SK-N-SH (cell line): Measurements from ENCODE around the gene LRRC75A. TPM values are rescaled to one million over a fixed set of nuclear protein-coding genes. Genes with fewer than 3 reads are reported as not detected.

Source experiments
- CTCF ChIA-PET: fragments of 300-600, 350-600 bp; formaldehyde crosslinking; extraction: SDS; loops from one replicate; lab custom pipeline; 2021; lab: Yijun Ruan, JAX
- POLR2A ChIA-PET: fragments of 350-600 bp; sonication (Branson Sonifier 250); formaldehyde crosslinking; extraction: SDS; loops from one replicate; lab custom pipeline; 2020; ENCODE audit warnings: antibody characterized with exemption, inconsistent platforms; lab: Yijun Ruan, JAX
- DNase-seq: peaks from one replicate; pipeline ENCODE4 v3.0.0; 2012
- H2AFZ ChIP-seq: fragments of 200-600 bp; sonication (generic); 2 replicates; pipeline ENCODE4 v1.8.1; 2016; ENCODE audit warnings: antibody characterized with exemption, mild to moderate bottlenecking, low read depth
- H3F3A ChIP-seq: fragments of 200-600 bp; sonication (generic); replicated peaks from 2 replicates; pipeline ENCODE3; 2016; ENCODE audit warnings: antibody characterized with exemption, mild to moderate bottlenecking; ENCODE audit not compliant: insufficient read depth
- H3K27ac ChIP-seq, 2 experiments: fragments of 200-500 bp in 1 of 2; fragments of 200-600 bp in 1 of 2; sonication (Bioruptor generic) in 1 of 2; sonication (generic), shearing (Covaris generic) in 1 of 2; 2 replicates each; pipeline versions ENCODE4 v1.5.1 to v1.6.1; 2014 to 2016; ENCODE audit warnings: low read depth in 2 of 2, inconsistent platforms in 1 of 2, low read length in 1 of 2, mild to moderate bottlenecking in 1 of 2, mixed read lengths in 1 of 2
- H3K27me3 ChIP-seq: fragments of 200-600 bp; sonication (generic), shearing (Covaris generic); 2 replicates; pipeline ENCODE4 v1.6.1; 2016; ENCODE audit warnings: mixed run types; ENCODE audit not compliant: insufficient read depth
- H3K36me3 ChIP-seq, 2 experiments: fragments of 200-500 bp in 1 of 2; fragments of 200-600 bp in 1 of 2; sonication (Bioruptor generic) in 1 of 2; sonication (generic) in 1 of 2; replicated peaks in 1 of 2; 2 replicates each; pipeline versions ENCODE3 to v1.5.1; 2014 to 2016; ENCODE audit warnings: low read length in 1 of 2, mild to moderate bottlenecking in 1 of 2; ENCODE audit not compliant: insufficient read depth in 2 of 2, control insufficient read depth in 1 of 2
- H3K4me1 ChIP-seq, 2 experiments: fragments of 200-500 bp in 1 of 2; fragments of 200-600 bp in 1 of 2; sonication (Bioruptor generic) in 1 of 2; sonication (generic), shearing (Covaris generic) in 1 of 2; 2 replicates each; pipeline versions ENCODE4 v1.5.1 to v1.6.1; 2014 to 2016; ENCODE audit warnings: low read depth in 1 of 2, low read length in 1 of 2, mixed run types in 1 of 2; ENCODE audit not compliant: insufficient read depth in 2 of 2, control insufficient read depth in 1 of 2
- H3K4me2 ChIP-seq: fragments of 200-600 bp; sonication (generic), shearing (Covaris generic); 2 replicates; pipeline ENCODE4 v1.6.1; 2017; ENCODE audit warnings: mixed run types
- H3K4me3 ChIP-seq, 2 experiments: fragments of 200-500 bp in 1 of 2; fragments of 200-600 bp in 1 of 2; sonication (Bioruptor generic) in 1 of 2; sonication (generic), shearing (Covaris generic) in 1 of 2; 2 replicates each; pipeline versions ENCODE4 v1.5.1 to v1.8.1; 2014 to 2016; ENCODE audit warnings: low read depth in 2 of 2, inconsistent platforms in 1 of 2, low read length in 1 of 2, mild to moderate bottlenecking in 1 of 2, mixed read lengths in 1 of 2, moderate library complexity in 1 of 2
- H3K79me2 ChIP-seq: fragments of 200-600 bp; sonication (generic); 2 replicates; pipeline ENCODE4 v1.8.1; 2017; ENCODE audit warnings: mild to moderate bottlenecking; ENCODE audit not compliant: insufficient read depth
- H3K9ac ChIP-seq: fragments of 200-600 bp; sonication (generic); 2 replicates; pipeline ENCODE4 v1.6.1; 2017; ENCODE audit warnings: mixed run types
- H3K9me2 ChIP-seq: fragments of 200-600 bp; sonication (generic); 2 replicates; pipeline ENCODE4 v1.6.1; 2017; ENCODE audit warnings: mixed run types
- H3K9me3 ChIP-seq: fragments of 200-600 bp; sonication (generic); 2 replicates; pipeline ENCODE4 v1.6.1; 2017; ENCODE audit warnings: mixed run types, mild to moderate bottlenecking, moderate library complexity
- H4K20me1 ChIP-seq: fragments of 200-600 bp; sonication (generic); 2 replicates; pipeline ENCODE4 v1.6.1; 2017; ENCODE audit warnings: mild to moderate bottlenecking, mixed run types; ENCODE audit not compliant: insufficient read depth
- EZH2phosphoT487 ChIP-seq: fragments of 200-600 bp; sonication (generic); IDR thresholded peaks from 2 replicates; pipeline ENCODE4 v1.6.1; 2017; ENCODE audit warnings: low read depth, mixed run types, mild to moderate bottlenecking, antibody characterized with exemption, moderate library complexity, borderline replicate concordance
- GABPA ChIP-seq: IDR thresholded peaks from 2 replicates; pipeline ENCODE4 v1.4.0; 2012; ENCODE audit warnings: low read depth, mild to moderate bottlenecking
- GATA2 ChIP-seq: sonication (generic); formaldehyde crosslinking; IDR thresholded peaks from 2 replicates; pipeline ENCODE4 v1.5.0; 2020; ENCODE audit warnings: mild to moderate bottlenecking, missing genetic modification reagents
- RFX5 ChIP-seq: IDR thresholded peaks from 2 replicates; pipeline ENCODE4 v1.6.1; 2012; ENCODE audit warnings: mild to moderate bottlenecking, improper control_type of control experiment, low read length
- SIN3A ChIP-seq: IDR thresholded peaks from 2 replicates; pipeline ENCODE4 v1.6.1; 2012; ENCODE audit warnings: low read depth, mild to moderate bottlenecking, low read length, moderate library complexity, borderline replicate concordance
- SMC3 ChIP-seq: IDR thresholded peaks from 2 replicates; pipeline ENCODE4 v1.6.1; 2012; ENCODE audit warnings: low read depth, low read length, improper control_type of control experiment
- WGBS: methylation state at CpG from one replicate; pipeline ENCODE4 v1.1.6; 2017; ENCODE audit warnings: low lambda C conversion rate; 5-methylcytosine and 5-hydroxymethylcytosine counted together
- polyA plus RNA-seq, 3 experiments: library from polyadenylated mRNA; depleted of rRNA; stranded (reverse); fragments of >200 nt; gene quantifications; 2 replicates each; pipeline ENCODE4 v1.2.3, GENCODE V29; 2012
- TF ChIP-seq, protein P1 (sequence below): IDR thresholded peaks from 2 replicates; pipeline ENCODE4 v1.4.0; 2012; ENCODE audit warnings: low read depth, borderline replicate concordance
- TF ChIP-seq, protein P2 (sequence below): fragments of 150-350 bp; IDR thresholded peaks from 2 replicates; pipeline ENCODE4 v1.6.1; 2016; ENCODE audit warnings: mild to moderate bottlenecking, low read depth, low read length

The LRRC75A gene
- polyA plus RNA-seq, 1 of the 3 experiments (the other 2 are of a cell fraction), result 1.2 TPM

DNA sequence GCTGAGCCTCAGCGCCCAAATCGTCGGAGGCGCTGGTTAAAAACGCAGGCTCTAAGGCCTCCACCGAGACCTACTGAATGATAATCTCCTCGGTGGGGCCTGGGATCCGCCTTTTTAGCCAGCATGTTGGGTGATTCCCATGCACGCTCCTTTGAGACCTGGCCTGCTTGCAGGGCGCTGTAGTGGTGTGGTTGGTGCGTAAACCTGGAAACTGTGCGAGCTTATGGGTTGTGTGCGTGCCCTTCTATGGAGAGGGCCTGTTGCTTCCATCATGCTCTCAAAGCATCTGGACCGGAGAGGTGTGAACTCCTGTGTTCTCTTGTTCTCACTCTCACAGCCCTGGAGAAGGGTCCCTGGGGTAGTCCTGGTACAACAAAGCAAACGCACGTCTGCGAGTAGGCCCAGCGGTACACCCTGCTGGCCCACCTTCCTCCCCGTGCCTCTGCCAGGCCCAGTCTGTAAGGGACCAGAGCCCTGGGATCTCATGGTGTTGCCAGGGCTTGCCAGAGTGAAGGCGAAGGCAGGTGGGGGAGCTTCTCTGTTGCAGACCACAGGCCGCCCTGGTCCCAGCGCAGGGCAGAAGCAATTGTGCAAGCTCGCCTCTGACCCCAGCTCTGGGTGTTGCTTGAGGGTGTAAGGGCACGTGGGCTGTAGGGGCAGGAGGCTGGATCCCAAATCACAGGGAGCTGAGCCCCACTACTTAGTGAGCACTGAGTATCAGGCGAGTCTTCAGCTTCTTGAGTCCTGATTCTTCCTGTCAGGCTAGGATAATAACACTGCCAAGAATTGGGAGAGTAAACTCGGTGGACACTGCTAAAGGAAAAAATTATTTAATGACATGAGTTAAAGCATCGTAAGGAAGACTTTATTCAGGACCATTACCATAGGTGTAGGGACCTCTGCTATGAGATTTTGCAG lies 879 bp upstream of the LRRC75A start:
- DNase-seq, result no peak
- Histone ChIP-seq H3K9me3 (no peaks in the 10 kb centered on the region), H3K9me2 (no peaks in the 10 kb centered on the region), H3K4me2 (peak overlapping the region; percentile 81; the same call in 1 of the 2 replicates), H3K27me3 (peaks cover 21% of the 10 kb centered on the region; the same call in 1 of the 2 replicates), H3K27ac (no peak overlapping the region), H3K9ac (no peak overlapping the region), H2AFZ (peak overlapping the region; percentile 93; the same call in 1 of the 2 replicates), H3K4me1 (peaks cover 0 to 17% of the 10 kb centered on the region in 2 experiments; a peak in 1 of 4 replicates), H4K20me1 (no peaks in the 10 kb centered on the region), H3K4me3 (peak overlapping the region; percentile 50 to 59; a peak in 3 of 4 replicates), H3K36me3 (no peaks in the 10 kb centered on the region), H3K79me2 (no peaks in the 10 kb centered on the region), H3F3A (no peaks in the 10 kb centered on the region)
- no peak for TF ChIP-seq SIN3A
- TF ChIP-seq GABPA, result no peak
- no peak for TF ChIP-seq GATA2 (CRISPR knock-in tag)
- no peak for TF ChIP-seq SMC3
- TF ChIP-seq, protein P1, sequence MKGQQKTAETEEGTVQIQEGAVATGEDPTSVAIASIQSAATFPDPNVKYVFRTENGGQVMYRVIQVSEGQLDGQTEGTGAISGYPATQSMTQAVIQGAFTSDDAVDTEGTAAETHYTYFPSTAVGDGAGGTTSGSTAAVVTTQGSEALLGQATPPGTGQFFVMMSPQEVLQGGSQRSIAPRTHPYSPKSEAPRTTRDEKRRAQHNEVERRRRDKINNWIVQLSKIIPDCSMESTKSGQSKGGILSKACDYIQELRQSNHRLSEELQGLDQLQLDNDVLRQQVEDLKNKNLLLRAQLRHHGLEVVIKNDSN, result no peak
- TF ChIP-seq, protein P2, sequence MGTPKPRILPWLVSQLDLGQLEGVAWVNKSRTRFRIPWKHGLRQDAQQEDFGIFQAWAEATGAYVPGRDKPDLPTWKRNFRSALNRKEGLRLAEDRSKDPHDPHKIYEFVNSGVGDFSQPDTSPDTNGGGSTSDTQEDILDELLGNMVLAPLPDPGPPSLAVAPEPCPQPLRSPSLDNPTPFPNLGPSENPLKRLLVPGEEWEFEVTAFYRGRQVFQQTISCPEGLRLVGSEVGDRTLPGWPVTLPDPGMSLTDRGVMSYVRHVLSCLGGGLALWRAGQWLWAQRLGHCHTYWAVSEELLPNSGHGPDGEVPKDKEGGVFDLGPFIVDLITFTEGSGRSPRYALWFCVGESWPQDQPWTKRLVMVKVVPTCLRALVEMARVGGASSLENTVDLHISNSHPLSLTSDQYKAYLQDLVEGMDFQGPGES, result no peak
- TF ChIP-seq EZH2phosphoT487, result no peak
- CTCF ChIA-PET, result interaction anchor here (0.6 to 4.7 kb wide), 10 partner anchors 17 to 1169 kb away, joined by 3 to 23 read pairs (median 4); no protein-coding TSS in a partner anchor
- WGBS, result 89% methylated on average over 21 of the region's 27 CpGs
- POLR2A ChIA-PET, result interaction anchor here (1.6 kb wide), 1 partner anchor 55 kb away, joined by 3 read pairs; no protein-coding TSS in a partner anchor

DNA sequence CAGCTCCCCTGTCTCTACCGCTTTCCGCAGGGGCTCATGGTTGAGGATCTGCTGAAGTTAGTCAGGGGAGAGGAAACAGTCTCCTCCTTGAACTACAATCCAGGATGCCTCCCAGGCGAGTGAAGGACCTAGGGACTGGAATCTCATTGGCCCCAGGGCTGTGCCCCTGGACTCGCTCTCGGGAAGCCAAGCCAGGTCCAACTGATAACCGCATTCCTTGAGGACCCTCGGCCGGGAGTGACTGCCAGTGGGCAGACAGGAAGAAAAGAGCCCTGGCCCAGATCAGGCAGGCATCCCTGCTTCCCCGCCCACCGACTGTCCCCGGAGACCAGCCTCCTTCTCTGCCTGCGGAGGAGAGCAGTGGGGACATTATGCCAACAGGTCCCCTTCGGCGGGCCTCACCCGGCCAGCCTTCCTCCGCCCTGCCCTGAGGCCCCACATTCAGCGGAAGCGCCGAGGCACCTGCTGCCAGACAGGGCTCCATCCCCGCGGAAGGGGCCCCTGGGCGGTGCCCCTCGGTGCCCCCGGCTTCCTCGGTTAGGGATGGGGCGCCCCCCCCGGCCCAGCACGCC lies 776 bp downstream of the LRRC75A start:
- H3K27me3 ChIP-seq, result peaks cover 20% of the 10 kb centered on the region; the same call in 1 of the 2 replicates
- ChIA-PET CTCF (interaction anchor here (4.7 kb wide), 1 partner anchor 38 kb away, joined by 23 read pairs; no protein-coding TSS in a partner anchor), POLR2A (no interaction called here)
- H3K4me3 ChIP-seq, result peak overlapping the region; percentile 58 to 64
- H3K79me2 ChIP-seq, result no peaks in the 10 kb centered on the region
- peak; percentile 54 for DNase-seq
- 0 out of 2 replicates have a peak overlapping the region, but pooled peaks have one; percentile 63 for H2AFZ ChIP-seq
- TF ChIP-seq RFX5, result no peak
- no peaks in the 10 kb centered on the region for H3K9me2 ChIP-seq
- peaks cover 9 to 32% of the 10 kb centered on the region in 2 experiments; a peak in 2 of 4 replicates for H3K4me1 ChIP-seq
- H3K4me2 ChIP-seq, result peak overlapping the region; percentile 79
- no peaks in the 10 kb centered on the region for H3F3A ChIP-seq
- H3K9ac ChIP-seq, result no peak overlapping the region
- WGBS, result no CpG with 5 or more reads among the region's 28 CpGs
- no peaks in the 10 kb centered on the region for H4K20me1 ChIP-seq
- no peaks in the 10 kb centered on the region for H3K36me3 ChIP-seq
- no peaks in the 10 kb centered on the region for H3K9me3 ChIP-seq
- no peak overlapping the region for H3K27ac ChIP-seq
